ENCODE data around the gene CDC42EP3.
A peak's percentile ranks its signal among the peaks of the same experiment; 100 is the strongest.

Gene CDC42EP3

DNA sequence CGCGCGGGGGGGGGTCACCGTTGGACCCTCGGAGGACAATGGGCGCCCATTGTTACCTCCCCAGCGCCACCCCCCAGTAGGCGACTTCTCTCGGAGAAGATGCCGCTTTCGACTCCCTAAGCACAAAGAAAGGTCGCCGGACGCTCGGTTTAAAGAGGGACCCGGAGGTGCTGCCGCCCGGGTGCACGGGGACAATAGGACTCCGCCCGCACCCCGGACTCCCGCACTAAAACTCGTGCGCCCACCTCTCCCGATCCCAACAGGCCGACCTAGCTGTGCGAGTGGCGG, 318 bp upstream of the CDC42EP3 start:
- Mint-ChIP-seq H3K27me3 (no peaks in the 10 kb centered on the region), H3K4me1 (peaks cover 60% of the 10 kb centered on the region), H3K27ac (peak overlapping the region; percentile 70), H3K4me3 (peak overlapping the region; percentile 89), H3K9me3 (no peaks in the 10 kb centered on the region), H3K36me3 (ENCODE audit: low read depth) (peaks cover 9% of the 10 kb centered on the region)
- ATAC-seq (no peak), DNase-seq (no peak)

DNA sequence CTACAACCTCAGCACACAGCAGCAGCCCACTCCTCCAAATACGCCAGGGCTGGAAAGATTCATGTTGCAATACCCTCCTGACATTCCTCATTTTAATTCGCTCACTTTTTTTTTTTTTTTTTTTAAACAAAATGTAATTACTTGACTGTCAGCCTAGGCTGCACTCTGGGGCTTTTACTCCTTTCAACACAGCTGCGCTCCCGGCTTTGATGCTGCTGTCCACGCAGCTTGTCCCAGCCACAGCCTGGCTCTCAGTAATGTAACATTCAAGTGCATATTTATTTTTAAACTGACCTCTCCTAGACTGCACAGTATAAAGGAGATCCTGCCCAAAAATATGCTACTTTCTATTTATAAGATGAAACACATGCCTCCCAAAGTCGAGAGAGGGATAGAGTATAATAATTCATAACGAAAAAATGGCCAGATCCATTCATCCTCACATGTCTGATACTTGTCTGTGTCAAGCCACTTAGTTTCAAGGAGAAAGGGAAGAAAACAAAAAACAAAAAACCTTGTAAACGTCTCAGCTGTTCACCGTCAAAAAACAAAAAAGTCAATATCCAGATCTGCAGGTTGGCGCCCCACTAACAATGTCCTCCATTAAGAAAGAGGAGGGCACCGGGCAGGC, 949 bp downstream of the CDC42EP3 start:
- H3K4me1 Mint-ChIP-seq = peaks cover 62% of the 10 kb centered on the region
- no peak for ATAC-seq
- peak overlapping the region; percentile 89 for H3K4me3 Mint-ChIP-seq
- peak overlapping the region; percentile 84 for H3K27ac Mint-ChIP-seq
- H3K36me3 Mint-ChIP-seq (ENCODE audit: low read depth) = peaks cover 15% of the 10 kb centered on the region
- H3K9me3 Mint-ChIP-seq = no peaks in the 10 kb centered on the region
- no peaks in the 10 kb centered on the region for H3K27me3 Mint-ChIP-seq
- DNase-seq = no peak

DNA sequence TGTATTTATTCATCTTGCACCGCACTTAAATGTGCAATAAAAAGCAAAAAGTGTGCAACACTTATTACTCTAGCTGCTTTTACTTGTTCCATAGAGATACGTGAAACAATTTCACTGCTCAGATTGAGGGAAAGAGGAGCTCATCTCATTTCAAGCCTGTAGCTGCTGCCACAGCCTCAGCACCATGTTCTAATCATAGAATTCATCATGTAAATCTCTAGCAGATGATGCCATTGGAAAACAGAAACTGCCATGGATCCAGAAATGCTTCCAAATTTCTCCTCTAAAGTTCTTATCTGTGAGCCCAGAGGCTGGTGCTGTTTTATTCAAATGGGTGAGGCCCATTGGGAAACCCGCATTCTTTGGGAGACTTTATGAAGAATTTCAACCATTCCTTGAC, 2.0 kb downstream of the CDC42EP3 start:
- H3K9me3 Mint-ChIP-seq = no peaks in the 10 kb centered on the region
- H3K27ac Mint-ChIP-seq = peak overlapping the region; percentile 84
- H3K36me3 Mint-ChIP-seq (ENCODE audit: low read depth) = peaks cover 20% of the 10 kb centered on the region
- H3K4me3 Mint-ChIP-seq = peak overlapping the region; percentile 89
- peaks cover 62% of the 10 kb centered on the region for H3K4me1 Mint-ChIP-seq
- H3K27me3 Mint-ChIP-seq = no peaks in the 10 kb centered on the region
- DNase-seq (no peak), ATAC-seq (no peak)

DNA sequence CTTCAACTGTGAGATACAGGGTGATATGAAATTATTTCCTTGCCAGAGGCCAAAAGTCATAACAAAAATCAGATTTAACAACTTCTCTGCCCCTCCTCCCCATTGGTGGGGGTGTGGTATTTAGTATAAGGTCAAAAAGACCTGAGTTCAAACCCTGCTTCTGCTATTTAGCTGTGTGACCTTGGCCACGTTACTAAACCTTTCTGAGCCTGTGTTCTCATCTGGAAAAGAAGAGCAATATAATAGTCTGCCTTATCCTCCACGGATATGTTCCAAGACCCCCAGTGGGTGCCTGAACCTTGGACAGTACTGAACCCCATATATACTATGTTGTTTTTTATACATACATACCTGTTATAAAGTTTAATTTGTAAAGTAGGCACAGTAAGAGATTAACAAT, 3.7 kb downstream of the CDC42EP3 start:
- ATAC-seq (no peak), DNase-seq (no peak)
- Mint-ChIP-seq H3K36me3 (ENCODE audit: low read depth) (peaks cover 24% of the 10 kb centered on the region), H3K4me3 (peak overlapping the region; percentile 89), H3K4me1 (peaks cover 65% of the 10 kb centered on the region), H3K27ac (no peak overlapping the region), H3K9me3 (no peaks in the 10 kb centered on the region), H3K27me3 (no peaks in the 10 kb centered on the region)

DNA sequence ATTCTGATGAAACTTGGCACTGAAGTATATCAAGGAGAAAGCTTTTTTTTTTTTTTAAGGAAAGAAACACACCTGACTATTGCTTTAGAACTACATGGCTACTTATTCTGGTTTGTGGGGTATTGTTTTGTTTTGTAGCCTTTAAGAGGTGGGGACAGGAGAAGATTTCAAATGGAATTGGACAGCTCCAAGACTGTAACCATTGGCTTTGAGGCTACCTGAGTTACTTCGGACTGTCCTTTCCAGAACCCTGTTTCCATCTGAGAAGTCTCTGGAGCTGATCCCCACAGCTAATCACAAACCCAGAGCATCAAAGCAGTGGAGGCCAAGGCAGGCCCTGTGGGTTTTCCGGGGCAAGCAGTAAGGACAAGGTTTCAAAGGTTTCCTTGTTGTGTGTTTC, 4.7 kb downstream of the CDC42EP3 start:
- no peak for DNase-seq
- ATAC-seq = no peak
- Mint-ChIP-seq H3K27ac (no peak overlapping the region), H3K4me1 (peaks cover 71% of the 10 kb centered on the region), H3K27me3 (no peaks in the 10 kb centered on the region), H3K9me3 (no peaks in the 10 kb centered on the region), H3K36me3 (ENCODE audit: low read depth) (peaks cover 27% of the 10 kb centered on the region), H3K4me3 (no peak overlapping the region)

DNA sequence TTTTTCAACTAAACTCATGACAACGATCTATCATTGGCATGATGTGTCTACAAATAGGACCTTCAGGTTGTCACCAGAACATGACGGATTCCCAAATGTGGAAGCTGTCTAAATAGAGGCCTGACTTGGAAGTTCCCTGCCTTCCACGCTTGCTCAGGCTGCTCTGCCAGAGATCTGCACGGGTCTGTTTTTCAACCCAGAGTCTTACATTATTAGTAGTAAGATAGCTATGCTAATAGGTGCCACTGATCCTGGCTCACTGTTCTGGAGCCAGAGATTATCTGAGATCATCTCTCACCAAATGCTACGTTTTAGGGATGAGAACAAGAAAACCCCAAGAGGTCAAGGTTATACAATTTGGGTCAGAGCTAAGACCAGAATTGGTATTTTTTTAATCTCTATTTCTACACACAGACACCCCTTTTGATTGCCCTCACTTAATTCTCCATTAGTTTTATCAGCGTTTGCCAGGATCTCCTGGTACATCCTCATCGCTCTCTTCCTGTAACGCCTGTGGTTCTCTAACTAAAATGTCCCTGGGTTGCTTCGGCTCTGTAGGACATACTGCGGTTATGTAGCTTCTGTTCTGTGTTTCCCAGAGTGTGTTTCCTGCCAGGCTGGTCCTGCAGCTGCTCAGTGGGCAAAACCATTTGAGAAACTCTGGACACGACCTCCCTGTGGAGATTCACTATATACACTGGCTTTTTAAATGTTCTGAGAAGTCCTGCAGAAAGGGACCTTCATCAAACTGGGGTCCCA, 5.7 kb downstream of the CDC42EP3 start:
- no peak for DNase-seq
- Mint-ChIP-seq H3K36me3 (ENCODE audit: low read depth) (peaks cover 33% of the 10 kb centered on the region), H3K27me3 (no peaks in the 10 kb centered on the region), H3K27ac (peak overlapping the region; percentile 17), H3K9me3 (no peaks in the 10 kb centered on the region), H3K4me1 (peaks cover 76% of the 10 kb centered on the region), H3K4me3 (no peak overlapping the region)
- ATAC-seq = no peak

DNA sequence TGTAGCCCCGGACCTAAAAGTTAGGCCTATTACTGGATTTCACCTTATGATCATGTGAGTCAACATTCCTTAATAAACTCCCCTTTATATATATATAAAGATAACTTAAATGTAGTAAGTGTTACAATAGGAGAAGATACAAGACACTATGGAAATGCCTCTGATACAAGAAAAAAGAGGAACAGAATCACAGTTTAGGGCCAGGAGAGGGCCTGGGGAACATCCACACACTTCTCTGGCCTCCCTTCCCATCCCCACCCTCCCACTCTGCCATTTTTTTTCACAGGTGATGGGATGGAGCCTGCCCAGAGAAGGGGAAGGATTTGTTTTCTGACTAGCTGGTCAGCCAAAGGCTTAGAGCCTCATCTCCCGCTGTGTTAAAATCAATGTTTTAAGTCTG, 6.4 kb downstream of the CDC42EP3 start:
- no peak overlapping the region for H3K4me3 Mint-ChIP-seq
- H3K36me3 Mint-ChIP-seq (ENCODE audit: low read depth) = peaks cover 31% of the 10 kb centered on the region
- DNase-seq = no peak
- no peak overlapping the region for H3K27ac Mint-ChIP-seq
- no peak for ATAC-seq
- no peaks in the 10 kb centered on the region for H3K27me3 Mint-ChIP-seq
- peaks cover 74% of the 10 kb centered on the region for H3K4me1 Mint-ChIP-seq
- no peaks in the 10 kb centered on the region for H3K9me3 Mint-ChIP-seq

DNA sequence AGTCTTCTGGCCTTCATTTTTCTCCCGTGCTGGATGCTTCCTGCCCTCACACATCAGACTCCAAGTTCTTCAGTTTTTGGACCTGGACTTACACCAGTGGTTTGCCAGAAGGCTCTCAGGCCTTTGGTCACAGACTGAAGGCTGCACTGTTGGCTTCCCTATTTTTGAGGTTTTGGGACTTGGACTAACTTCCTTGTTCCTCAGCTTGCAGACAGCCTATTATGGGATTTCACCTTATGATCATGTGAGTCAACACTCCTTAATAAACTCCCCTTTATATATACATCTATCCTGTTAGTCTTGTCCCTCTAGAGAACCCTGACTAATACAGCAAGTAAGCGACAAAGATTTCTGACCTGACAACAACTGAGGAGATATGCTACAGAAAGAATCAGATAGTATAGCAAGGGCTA, 7.2 kb downstream of the CDC42EP3 start:
- ATAC-seq = no peak
- Mint-ChIP-seq H3K27me3 (no peaks in the 10 kb centered on the region), H3K4me1 (peaks cover 74% of the 10 kb centered on the region)

DNA sequence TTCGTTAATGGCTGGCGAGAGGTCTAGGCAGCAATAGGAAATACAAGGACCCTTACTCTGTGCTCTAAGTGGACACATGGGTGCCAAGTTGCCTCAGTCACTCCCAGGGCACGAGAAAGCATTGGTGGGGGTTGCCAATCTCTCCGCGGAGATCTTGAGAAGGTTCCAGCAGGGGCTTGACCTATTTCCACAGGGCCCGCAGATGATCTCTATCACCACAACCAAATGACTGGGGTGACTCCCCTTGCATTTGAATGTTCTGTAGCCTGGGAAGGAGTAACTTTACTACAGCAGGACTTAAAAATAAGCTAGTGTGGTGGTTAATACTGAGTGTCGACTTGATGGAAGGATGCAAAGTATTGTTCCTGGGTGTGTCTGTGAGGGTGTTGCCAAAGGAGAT, 8.1 kb downstream of the CDC42EP3 start:
- no peaks in the 10 kb centered on the region for H3K9me3 Mint-ChIP-seq
- H3K36me3 Mint-ChIP-seq (ENCODE audit: low read depth) = peaks cover 25% of the 10 kb centered on the region
- H3K27me3 Mint-ChIP-seq = no peaks in the 10 kb centered on the region
- ATAC-seq = no peak
- H3K4me1 Mint-ChIP-seq = peaks cover 74% of the 10 kb centered on the region
- H3K4me3 Mint-ChIP-seq = no peak overlapping the region
- DNase-seq = no peak
- no peak overlapping the region for H3K27ac Mint-ChIP-seq

More for the DNA sequence above, 7.2 kb downstream of the CDC42EP3 start:
- peaks cover 26% of the 10 kb centered on the region for H3K36me3 Mint-ChIP-seq (ENCODE audit: low read depth)
- H3K4me3 Mint-ChIP-seq = no peak overlapping the region
- DNase-seq = no peak
- peak overlapping the region; percentile 61 for H3K27ac Mint-ChIP-seq
- no peaks in the 10 kb centered on the region for H3K9me3 Mint-ChIP-seq

DNA sequence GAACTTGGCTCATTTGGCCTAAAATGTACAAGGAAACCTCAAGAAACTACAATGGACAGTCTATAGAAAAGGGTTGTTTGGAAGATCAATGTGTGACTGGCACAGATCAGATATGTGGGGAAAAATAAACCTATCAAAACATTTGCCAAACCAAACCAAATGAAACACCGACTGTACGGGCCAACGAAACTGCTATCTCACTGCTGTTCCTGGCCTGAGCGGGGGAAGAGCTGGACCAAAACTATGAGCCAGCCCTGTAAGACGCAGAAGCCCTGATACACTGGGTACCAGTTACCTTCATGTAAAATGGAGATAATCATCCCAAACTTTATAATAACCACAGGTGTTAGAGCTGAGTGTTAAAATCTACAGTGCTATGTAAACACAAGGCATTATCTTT, 11.7 kb downstream of the CDC42EP3 start:
- no peak for ATAC-seq
- Mint-ChIP-seq H3K27me3 (no peaks in the 10 kb centered on the region), H3K9me3 (no peaks in the 10 kb centered on the region), H3K4me3 (no peak overlapping the region), H3K4me1 (peaks cover 81% of the 10 kb centered on the region), H3K36me3 (ENCODE audit: low read depth) (peaks cover 25% of the 10 kb centered on the region), H3K27ac (no peak overlapping the region)
- no peak for DNase-seq

DNA sequence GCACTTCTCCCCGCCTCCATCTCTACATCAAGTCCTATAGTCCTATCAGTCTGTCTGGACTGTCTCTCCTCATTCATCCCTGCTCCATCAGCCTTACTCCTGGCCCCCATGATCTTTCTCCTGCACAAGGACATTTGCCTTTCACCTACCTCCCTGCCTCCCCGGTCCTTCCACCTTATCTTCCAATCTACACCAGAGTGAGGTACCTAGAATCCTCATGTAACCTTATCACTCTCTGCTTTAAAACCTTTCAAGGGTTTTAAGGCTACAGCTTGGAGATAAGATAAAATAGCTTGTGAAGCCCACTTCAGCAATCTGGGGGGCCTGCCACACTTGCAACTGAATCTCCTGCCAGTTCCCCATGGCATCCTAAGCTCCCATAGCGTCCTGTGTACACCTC, 12.8 kb downstream of the CDC42EP3 start:
- no peak overlapping the region for H3K27ac Mint-ChIP-seq
- peaks cover 81% of the 10 kb centered on the region for H3K4me1 Mint-ChIP-seq
- no peak for DNase-seq
- no peak for ATAC-seq
- H3K4me3 Mint-ChIP-seq = no peak overlapping the region
- H3K36me3 Mint-ChIP-seq (ENCODE audit: low read depth) = peaks cover 23% of the 10 kb centered on the region
- no peaks in the 10 kb centered on the region for H3K27me3 Mint-ChIP-seq
- no peaks in the 10 kb centered on the region for H3K9me3 Mint-ChIP-seq

DNA sequence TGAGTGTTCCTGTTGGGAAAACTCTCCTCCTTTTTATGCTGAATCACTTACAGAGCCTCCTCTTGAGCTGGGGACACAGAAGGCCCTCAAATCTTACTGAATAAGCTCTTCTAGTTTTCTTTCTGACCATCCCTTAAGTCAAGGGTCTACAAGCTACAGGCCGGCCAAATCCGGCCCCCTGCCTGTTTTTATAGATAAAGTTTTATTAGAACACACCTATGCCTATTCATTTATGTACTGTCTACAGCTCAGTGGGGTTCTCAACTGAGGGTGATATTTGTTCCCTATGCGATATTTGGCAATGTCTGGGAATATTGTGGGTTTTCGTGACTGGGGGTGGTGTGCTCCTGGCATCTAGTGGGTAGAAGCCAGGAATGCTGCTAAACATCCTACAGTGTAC, 14.0 kb downstream of the CDC42EP3 start:
- Mint-ChIP-seq H3K4me3 (peak overlapping the region; percentile 7), H3K27ac (peak overlapping the region; percentile 27)

DNA sequence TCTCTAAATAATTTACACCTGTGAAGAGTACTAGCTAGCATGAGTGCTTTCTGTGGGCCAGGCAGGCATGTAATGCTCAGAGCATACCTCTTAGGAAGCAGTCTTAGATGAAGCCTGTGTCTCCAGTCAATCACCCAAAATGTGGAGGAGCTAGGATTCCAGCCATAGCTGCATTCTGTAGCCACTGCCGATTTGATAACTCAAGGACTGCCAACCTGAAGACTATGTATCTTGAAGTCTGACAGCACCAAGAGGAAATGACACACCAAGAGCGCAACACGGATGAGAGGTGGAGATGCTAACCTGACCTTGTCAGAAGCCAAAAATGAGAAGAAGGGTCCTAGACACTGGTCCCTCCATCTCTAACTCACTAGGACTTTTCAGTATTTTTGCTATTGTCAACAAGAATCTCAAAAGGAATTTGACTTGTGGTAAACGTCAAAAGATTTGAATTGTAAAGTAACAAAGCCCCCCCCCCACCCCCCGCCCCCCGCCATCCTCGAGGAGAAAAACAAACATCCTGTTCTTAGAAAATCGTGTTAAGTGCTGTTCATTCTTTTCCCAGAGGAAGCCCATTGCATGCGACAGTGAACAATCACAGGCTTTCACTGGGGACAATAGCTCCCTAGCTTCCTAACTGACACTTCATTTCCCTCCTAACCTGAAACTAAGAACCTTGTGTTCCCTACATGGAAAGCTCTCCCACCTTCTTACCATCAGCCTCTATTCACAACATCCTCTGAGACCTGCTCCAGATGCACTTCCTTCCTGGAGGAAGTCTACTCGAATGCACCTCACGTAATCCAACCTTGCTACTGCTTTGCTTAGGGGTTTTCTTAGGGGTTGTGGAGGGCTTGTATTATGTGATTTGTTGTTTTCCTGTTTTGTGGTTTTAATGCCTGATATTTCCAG, 14.7 kb downstream of the CDC42EP3 start:
- H3K4me3 Mint-ChIP-seq = peak overlapping the region; percentile 7
- H3K4me1 Mint-ChIP-seq = peaks cover 87% of the 10 kb centered on the region
- peaks cover 22% of the 10 kb centered on the region for H3K36me3 Mint-ChIP-seq (ENCODE audit: low read depth)
- no peaks in the 10 kb centered on the region for H3K9me3 Mint-ChIP-seq
- ATAC-seq (peak; percentile 48), DNase-seq (no peak)
- peak overlapping the region; percentile 74 for H3K27ac Mint-ChIP-seq
- no peaks in the 10 kb centered on the region for H3K27me3 Mint-ChIP-seq

More for the DNA sequence above, 14.0 kb downstream of the CDC42EP3 start:
- DNase-seq = no peak
- no peaks in the 10 kb centered on the region for H3K9me3 Mint-ChIP-seq
- no peak for ATAC-seq
- H3K4me1 Mint-ChIP-seq = peaks cover 87% of the 10 kb centered on the region
- peaks cover 23% of the 10 kb centered on the region for H3K36me3 Mint-ChIP-seq (ENCODE audit: low read depth)
- H3K27me3 Mint-ChIP-seq = no peaks in the 10 kb centered on the region

DNA sequence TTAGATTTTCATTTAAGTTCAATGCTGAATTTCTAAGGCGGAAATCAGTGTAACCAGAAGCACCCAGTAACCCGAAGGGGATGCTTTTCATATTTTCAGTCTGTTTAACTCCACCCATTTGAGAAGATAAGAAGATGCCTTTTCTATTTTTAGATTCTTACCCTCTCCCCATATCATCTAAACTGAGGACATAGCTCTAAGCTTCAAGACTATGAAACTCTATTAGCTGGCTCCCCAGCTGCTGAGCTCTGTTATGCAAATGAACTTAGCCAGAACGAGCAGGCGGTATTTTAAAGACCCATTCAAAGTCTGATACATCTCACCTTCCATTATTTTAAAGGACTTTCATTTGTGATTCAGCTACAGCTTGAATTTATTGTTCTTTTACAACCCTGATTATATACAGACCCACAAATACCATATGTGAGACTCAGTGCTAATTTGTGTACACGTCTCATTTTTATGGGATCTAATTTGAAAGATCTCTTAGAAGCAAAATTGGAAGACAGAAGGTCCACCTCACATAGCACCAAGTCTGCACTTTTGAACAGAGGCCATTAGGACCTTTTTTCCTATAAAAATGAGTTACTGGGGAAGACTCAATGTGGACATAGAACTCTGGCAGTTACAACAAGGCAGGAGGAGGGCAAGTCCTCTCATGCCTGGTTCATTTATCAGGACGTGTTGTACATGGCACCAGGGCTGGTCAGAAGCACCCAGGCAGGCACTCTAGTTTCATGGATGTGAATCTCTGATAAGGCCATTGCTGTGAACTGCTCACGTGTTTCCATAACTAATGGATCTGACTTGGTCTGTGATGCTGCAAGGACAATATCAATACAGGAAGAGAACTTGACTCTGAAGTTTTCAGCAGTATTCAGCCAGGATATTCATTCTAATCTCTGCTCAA, 16.3 kb downstream of the CDC42EP3 start:
- peak overlapping the region; percentile 85 for H3K27ac Mint-ChIP-seq
- peaks cover 94% of the 10 kb centered on the region for H3K4me1 Mint-ChIP-seq
- H3K9me3 Mint-ChIP-seq = no peaks in the 10 kb centered on the region
- peaks cover 22% of the 10 kb centered on the region for H3K36me3 Mint-ChIP-seq (ENCODE audit: low read depth)
- no peaks in the 10 kb centered on the region for H3K27me3 Mint-ChIP-seq
- ATAC-seq = peak; percentile 59
- H3K4me3 Mint-ChIP-seq = peak overlapping the region; percentile 53
- DNase-seq = no peak
